ENCODE results near the gene LCE5A.
"Not testable (repeated sequence)": the region's sequence is repeated elsewhere in the genome, so short reads cannot be mapped to it uniquely, and the experiment has no call there.

Gene LCE5A, protein sequence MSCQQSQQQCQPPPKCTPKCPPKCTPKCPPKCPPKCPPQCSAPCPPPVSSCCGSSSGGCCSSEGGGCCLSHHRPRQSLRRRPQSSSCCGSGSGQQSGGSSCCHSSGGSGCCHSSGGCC

DNA sequence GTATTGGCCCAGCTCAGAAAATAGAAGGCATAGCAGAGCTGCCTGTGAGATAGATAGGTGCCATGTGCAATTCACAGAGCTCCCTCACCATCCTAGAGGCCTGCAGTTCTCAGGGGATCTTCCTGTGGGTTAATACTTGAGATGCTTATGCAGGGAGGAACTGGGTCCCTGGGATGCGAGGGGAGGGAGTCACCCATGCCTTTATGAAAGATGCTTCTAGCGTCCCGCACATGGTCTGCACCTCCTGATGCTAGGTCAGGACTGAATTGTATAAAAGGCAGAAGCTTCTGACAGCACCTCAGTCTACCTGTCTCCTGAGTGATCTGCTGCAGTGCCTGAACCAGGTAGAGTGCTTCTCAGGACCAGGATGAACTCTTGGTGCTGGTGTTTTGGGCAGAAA is at the start of gene LCE5A:
LCE5A (plus strand) TSS at position 301 of the 400 bp plus-strand sequence. CDS start 732 bp downstream, outside the sequence.
- DNase-seq (ENCODE audit: low read depth in 3 of 3), result no peak

DNA sequence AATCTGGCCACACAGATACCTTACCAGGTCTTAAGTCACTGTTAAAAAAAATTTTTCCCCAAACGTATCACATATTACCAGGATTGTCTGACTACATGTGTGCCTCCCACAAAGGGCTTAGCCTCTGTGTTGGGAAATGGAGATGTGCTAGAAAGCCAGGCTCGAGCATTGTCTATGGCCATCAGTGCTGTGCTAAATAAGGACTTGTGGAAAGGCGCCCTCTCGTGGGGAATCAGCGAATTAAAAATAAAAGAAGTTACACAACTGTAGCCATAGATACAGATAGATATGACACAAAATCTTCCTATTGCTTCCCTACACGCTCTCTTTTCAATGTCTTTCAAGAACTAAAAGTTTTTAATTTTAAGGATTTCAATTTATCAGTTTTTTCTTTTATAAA is 49.1 kb upstream of the LCE5A start:
- peak in 2 of 3 experiments; percentile 21 to 27 for DNase-seq (ENCODE audit: low read depth in 3 of 3)

DNA sequence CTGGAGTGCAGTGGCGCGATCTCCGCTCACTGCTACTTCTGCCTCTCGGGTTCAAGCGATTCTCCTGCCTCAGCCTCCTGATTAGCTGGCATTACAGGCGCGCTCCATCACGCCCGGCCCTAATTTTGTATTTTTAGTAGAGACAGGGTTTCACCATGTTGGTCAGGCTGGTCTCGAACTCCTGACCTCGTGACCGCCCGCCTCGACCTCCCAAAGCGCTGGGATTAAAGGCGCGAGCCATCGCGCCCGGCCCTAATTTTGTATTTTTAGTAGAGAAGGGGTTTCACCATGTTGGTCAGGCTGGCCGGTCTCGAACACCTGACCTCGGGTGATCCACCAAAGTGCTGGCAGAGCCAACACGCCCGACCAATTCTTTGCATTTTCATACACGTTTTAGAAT is 48.0 kb upstream of the LCE5A start:
- DNase-seq (ENCODE audit: low read depth in 3 of 3), result no peak

DNA sequence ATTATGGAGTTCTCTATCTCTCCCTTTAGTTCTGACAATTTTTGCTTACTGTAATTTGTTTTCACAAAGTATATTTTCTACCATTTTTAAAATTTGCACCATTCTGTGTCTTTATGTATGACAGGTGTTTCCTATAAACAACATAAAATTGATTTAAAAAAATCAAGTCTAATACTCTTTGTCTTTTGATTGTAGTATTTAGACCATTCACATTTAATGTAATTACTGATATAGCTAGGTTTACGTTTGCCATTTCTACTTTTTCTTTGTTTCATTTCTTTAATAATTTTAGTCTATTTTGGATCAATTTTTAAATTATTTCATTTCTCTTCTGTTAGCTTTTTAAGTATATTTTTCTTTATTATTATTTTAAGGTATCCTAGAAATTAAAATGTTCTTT is 44.4 kb upstream of the LCE5A start:
- no peak for DNase-seq (ENCODE audit: low read depth in 3 of 3)

DNA sequence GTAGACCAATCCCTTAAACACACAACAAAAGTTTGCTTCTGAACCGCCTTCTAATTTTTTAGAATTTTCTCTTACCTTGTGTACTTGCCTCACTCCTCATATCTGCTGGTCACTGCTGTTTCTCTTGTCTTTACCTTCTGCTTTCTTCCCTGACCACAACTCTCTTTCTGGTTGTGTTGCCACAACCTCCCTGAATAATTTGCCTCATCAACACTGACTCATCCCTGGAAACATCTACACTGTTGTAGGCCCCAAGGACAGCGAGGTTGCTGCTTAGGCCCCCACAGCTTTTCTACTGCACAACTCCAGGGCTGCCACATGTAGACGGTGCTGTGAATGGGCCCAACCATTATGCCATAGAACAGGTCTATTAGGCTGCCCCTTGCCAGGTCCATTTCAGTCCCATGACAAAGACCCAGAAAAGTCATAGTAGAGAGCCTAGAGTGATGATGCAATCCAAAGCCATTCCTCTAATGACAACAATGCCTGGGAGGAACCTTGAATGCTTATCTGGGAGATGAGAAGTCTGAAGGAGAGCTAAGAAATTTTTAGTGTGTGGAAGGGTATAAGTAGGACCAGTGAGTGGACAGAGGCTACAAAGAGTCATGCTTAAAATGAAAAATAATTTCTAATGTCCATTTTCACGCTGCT is 36.6 kb upstream of the LCE5A start:
- no peak for DNase-seq (ENCODE audit: low read depth in 3 of 3)

DNA sequence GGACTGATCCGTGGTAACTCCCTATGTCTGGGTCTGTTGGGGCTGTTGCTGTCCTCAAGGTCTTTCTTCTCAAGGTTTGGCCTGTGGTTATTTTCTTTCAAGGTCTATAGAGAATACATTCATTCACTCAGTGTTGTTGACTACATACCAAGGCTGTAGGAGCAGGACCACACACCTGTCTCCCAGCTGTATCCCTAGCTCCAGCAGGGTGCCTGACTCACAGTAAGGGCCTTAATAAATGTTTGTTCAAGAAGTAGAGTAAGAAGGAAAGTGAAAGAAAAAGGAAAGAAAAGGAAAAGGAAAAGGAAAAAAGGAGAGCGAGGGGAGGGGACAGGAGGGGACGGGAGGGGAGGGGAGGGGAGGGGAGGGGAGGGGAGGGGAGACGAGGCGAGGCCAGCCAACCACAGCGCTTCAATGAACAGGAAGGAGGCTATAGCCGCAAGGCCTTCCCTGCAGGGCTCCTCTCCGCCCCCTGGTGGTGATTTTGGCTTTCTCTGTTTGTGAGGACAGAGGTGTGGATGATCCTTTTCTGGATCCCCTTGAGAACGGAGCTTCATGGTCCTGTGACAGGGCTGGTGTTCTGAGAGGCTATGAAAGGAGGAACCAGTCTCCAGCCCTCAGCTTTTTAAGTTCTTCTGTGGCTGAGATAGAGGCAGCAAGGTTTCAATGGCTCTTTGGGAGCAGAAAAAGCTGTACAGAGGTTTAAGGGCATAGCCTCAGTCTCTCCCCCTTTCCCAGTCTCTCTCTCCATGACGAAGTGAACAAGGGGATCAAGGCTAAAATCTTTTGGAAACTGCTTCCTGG is 30.6 kb upstream of the LCE5A start:
- peak; percentile 23 to 29 (median 25) for DNase-seq (ENCODE audit: low read depth in 3 of 3)

DNA sequence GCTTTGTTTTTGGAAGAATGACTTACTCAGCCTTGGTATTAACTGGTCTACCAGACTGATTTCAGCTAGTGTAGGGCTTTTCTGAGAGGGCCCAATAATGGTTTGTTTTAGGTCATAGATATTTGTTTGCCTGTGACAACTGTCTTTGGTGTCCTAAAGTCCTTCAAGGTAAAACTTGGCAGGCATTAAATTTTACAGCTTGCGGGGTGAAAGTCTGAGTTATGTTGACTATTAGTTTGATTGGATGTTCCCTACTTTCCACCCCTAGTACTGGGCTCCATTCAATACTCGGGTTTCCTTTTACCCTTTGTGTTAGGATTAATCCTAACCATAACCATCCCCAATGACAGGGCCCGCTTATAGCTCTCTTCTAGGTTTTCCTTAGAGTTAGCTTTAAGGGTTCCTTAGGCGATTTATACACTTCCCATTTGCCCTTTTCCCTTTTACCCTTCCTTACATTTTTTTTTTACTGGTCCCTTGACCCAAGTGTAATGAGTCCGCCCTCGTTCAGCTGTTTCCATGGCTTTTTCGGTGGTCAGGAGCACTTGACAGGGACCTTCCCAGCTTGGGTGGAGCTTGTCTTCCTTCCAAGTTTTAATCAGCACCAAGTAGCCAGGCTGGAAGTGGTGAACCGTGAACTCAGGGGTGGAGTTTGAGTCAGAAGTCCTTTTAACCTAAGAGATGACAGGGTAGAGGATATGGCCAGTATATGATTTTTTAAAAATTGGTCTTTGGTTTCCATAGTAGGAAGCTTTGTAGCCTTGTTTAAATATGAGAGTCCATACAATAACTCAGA is 28.5 kb upstream of the LCE5A start:
- DNase-seq (ENCODE audit: low read depth in 3 of 3), result no peak

DNA sequence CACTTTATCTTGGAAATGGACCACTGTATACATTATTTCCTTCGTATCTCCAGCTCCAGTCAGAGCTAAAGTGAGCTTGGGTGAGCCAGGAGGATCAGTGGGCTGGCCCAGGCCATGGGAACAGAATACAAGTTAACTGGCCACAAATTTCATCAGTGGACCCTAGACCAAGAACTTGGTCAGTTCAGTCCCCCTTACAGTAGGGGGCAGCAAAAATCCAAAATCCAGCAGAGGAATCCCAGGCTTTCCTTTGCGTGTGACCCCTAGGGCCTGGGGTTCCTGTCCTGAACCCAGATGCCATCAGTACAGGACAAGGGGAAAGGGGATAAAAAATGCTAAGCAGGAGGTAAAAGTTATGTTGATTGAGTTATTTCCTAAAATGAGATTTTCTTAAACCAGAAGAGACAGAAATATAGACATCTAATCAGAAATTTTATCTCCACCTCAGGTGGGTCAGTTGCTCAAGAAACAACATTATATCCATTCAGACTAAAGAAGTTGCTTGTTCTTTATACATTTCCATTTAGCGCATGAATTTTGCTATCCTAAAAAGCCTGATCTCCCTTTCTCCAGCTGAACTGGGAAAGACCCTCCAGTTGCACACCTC is 24.1 kb upstream of the LCE5A start:
- no peak for DNase-seq (ENCODE audit: low read depth in 3 of 3)

DNA sequence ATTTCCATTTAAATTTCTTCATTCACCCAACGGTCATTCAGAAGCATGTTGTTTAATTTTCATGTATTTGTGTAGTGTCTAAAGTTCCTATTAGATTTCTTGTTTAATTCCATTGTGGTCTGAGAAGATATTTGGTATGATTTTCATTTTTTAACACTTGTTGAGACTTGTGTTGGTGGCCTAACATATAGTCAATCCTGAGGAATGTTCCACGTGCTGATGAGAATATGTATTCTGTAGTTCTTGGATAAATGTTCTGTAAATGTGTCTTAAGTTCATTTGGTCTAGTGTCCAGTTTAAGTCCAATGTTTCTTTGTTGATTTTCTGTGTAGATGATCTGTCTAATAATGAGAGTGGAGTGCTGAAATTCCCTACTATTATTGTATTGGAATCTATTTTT is 22.7 kb upstream of the LCE5A start:
- no peak for DNase-seq (ENCODE audit: low read depth in 3 of 3)

DNA sequence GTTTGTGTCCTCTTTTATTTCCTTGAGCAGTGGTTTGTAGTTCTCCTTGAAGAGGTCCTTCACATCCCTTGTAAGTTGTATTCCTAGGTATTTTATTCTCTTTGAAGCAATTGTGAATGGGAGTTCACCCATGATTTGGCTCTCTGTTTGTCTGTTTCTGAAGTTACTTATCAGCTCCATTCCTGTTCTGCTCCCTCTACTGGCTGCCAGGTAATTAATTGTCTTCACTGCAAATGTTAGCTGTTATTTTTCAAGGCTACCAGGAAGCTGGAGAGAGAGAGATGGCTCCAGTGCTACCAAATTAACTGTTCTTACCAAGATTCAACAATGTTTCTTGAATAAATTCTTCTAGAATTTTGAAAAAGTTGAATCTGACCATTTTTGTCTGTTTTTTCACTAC is 19.1 kb upstream of the LCE5A start:
- DNase-seq (ENCODE audit: low read depth in 3 of 3), result not testable (repeated sequence)

DNA sequence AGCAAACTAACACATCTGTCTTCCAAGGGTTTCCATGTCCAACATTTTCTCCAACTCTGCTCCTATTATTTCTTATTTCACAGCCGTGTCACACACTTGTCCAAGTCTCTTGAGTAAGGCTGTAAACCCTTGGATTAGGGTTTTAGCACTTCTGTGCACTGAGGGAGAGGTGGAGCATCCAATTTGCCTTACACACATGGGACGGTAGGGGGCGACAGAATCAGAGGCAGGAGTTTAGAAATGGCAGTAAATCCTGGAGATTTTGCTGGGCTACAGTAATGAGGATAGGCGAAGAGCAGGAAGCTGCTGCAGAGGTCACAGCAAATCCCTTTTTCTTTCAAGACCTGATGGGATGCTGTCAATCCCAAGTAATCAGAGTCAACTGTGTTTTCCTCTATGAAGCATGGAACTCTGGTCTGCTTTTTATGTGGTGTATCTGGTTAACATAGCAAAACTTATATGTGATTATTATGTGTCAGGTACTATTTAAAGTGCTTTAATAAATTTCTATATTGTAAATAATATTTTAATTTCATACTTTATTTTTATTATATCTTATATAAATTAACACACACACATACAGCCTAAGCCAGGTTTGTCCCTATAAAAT is 15.4 kb upstream of the LCE5A start:
- no peak for DNase-seq (ENCODE audit: low read depth in 3 of 3)

DNA sequence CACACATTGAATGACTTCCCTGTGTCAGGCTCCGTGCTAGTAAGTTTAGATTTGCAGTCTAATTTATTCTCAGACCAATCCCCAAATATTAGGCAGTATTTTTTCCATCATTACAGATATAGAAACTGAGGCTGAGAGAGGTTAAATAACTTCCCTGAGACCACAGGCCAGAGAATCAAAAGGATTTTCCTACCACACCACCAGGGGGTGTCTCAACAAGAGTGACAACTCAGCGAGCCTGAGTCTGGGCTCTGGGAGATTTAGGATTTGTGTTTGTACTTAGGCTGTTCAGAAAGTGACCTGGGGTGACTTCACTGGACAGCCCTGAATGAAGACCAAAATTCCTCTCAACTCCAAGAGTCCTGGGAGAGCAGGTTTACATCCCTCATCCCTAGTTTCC is 13.3 kb upstream of the LCE5A start:
- no peak for DNase-seq (ENCODE audit: low read depth in 3 of 3)

DNA sequence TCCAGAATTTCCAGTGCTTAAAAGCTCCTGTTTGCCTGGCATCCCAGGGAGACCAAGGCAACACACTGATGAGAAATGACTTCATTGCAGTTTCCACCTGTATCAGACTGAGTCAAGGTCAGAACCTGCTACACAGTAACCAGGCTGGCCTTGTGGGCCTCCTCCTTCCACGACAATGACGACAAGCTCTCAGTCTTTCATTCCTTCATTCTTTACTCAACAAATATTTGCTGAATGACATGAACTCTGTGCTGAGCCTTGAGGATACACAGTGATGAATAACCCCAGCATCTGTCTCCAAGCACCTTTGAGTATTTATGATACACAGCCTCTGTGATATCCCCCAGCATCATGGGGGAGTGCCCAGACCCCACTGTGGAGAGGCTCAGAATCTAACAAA is 8.9 kb upstream of the LCE5A start:
- no peak for DNase-seq (ENCODE audit: low read depth in 3 of 3)

DNA sequence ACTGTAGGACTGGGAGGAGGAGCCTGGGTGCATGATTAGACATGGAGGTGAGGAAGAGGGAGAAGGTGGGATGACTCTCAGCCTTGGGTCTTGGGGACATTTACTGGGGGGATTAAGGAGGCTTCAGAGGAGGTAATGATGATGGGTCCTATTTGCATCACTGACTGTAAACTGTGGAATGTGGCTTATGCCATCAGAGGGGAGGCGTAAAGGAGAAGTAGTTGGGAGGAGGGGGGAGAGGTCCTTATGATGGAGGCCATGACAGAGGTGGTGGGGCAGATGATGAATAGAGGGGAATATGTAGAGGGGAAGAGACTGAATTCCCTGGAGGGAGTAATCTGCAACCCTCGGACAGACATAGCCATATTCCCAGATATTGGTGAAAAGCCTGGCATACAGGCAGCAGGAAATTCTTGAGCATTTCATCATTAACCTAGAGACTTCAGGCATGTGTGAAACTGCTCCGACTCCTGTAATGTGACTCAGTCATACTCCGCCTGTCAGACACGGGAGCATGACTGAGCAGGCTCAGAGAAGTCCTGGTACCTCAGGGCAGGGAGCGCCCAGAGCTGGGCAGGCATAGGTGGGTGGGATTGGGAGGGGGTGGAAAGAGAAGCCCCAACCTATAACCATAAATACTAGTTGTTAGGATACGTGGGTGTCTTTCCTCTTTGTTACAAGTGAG is 8.0 kb upstream of the LCE5A start:
- DNase-seq (ENCODE audit: low read depth in 3 of 3), result no peak

DNA sequence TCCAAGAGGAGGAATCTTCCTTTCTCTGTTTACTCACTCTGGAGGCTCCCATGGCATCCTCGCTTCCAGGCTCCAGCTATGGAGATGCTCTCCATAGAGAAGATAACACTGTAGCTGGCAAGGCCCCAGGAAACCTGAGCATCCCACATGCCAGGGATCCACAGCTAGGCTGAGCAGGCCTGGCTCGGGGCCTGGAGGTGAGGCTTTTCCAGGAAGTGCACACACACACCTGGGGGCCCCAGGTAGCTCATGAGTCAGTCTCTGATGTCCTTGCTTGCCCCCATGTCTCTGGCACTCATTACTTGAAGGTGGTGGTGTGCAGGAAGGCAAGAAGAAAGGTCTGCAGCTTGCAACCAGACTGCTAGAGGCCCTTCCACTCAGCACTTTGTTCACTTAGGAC is 5.5 kb upstream of the LCE5A start:
- no peak for DNase-seq (ENCODE audit: low read depth in 3 of 3)

DNA sequence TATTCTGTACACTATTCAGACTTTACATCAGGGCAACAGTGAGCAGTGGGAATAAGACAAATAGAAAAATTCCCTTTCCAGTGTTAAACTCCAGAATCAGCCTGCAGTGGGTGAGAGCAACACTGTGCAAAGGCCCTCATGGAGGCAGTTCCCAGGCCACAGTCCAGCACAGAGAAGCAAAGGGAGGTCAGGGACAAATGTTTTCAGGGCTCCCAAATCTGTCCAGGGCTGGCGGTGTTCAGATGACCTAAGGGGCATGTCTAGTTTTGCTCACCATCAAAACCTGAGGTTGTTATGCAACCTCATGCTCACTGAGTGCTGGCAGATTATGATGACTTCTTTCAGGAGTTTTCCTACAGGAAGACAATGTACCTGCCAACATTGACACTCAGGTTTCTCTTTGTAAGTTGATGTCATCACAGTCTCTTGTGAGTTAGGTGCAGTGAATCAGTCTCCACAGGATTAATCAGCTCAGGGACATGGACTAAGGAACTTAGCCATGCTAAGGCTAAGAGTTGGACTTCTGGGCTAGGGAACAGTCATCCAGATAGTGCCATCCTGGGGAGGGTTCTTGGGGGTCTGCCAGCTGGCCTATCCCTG is 3.6 kb upstream of the LCE5A start:
- no peak for DNase-seq (ENCODE audit: low read depth in 3 of 3)

DNA sequence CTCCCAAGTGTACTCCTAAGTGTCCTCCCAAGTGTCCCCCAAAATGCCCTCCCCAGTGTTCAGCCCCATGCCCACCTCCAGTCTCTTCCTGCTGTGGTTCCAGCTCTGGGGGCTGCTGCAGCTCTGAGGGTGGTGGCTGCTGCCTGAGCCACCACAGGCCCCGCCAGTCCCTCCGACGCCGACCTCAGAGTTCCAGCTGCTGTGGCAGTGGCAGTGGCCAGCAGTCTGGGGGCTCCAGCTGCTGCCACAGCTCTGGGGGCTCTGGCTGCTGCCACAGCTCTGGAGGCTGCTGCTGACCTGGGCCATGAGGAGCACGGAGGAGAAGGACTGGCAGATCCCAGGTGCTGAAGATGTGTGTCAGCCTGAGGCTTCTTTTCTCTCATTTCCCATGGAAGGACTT is 993 bp downstream of the LCE5A start:
- DNase-seq (ENCODE audit: low read depth in 3 of 3), result no peak

DNA sequence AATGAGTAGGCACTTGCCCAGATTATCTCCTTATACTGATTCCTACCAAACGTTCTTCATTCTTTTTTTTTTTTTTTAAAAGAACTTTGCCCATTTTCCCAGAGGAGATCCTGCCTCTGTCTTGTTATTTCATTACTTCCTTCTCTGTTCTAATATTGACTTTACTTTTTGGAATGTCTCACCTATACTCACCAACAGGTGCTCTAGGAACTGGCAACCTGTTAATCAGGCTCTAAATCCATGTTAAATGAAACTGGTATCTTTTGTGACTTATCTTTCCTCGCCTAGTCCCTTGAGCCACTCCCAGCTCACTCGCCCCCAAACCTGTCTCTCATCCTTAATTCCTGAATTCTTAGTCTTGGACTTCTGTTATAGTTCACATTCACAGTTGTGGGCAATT is 2.5 kb downstream of the LCE5A start:
- DNase-seq (ENCODE audit: low read depth in 3 of 3), result no peak

DNA sequence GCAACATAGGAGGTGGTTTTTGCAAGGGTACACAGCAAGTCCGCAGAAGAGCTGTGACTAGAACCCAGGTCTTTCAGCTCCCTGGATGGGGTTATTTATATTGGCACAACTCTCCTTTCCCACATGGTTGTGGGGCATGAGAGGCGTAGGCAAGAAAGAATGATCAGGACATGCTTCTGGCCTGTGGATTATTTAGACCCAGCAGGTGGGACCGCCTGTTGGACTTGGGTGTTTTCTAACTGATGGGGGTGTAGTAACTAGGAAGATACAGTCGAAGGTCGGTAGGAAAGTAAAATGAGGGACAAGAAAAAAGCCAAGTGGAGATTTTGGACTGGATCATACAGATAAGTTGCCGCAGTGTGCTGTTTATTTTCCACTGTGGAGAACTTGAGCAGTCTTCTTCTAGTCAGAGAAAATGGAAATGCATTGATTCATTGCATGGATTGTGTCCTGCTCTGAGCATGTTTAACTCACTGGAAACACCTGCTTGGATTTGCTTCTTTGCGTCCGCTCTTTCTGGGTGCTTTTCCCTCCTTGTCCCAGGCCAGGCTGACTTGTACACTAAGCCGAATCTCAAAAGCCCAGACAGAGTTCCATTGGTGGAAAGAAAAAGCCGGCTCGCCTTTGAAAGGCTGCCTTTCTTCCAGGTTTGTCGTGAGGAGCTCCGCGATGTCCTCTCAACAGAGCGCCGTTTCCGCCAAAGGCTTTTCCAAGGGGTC is 4.3 kb downstream of the LCE5A start:
- no peak for DNase-seq (ENCODE audit: low read depth in 3 of 3)

DNA sequence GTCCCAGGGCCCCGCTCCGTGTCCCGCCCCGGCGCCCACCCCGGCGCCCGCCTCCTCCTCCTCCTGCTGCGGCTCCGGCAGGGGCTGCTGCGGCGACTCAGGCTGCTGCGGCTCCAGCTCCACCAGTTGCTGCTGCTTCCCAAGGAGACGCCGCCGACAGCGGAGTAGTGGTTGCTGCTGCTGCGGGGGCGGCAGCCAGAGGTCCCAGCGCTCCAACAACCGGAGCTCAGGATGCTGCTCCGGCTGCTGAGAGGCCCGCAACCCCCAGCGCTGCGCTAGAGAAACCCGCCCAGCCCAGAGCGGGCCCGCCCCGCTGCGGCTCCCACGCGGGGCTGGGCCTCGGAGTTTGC is 4.8 kb downstream of the LCE5A start:
- DNase-seq (ENCODE audit: low read depth in 3 of 3), result no peak

Data from stimulated activated CD4-positive, alpha-beta T cell treated with anti-CD3 and anti-CD28 coated beads, TNF-alpha, amount 100 ng/mL, for 4 hours (primary cell).